Measurements from ENCODE around the gene CDCP2. TPM values are rescaled to one million over a fixed set of nuclear protein-coding genes. Genes with fewer than 3 reads are reported as not detected.

CDCP2 gene
- total RNA-seq, 1 experiment from 2014 or later: not detected

- ChIA-PET POLR2A (no interaction called here), CTCF (interaction anchor here (0.5 kb wide), 1 partner anchor 160 kb away, joined by 3 read pairs; no protein-coding TSS in a partner anchor)
- no peaks in the 10 kb centered on the region for H3K9me3 Mint-ChIP-seq
- DNase-seq (ENCODE audit: low spot score) (no peak), ATAC-seq (no peak)
- TF ChIP-seq, protein P1, sequence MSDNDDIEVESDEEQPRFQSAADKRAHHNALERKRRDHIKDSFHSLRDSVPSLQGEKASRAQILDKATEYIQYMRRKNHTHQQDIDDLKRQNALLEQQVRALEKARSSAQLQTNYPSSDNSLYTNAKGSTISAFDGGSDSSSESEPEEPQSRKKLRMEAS (CRISPR knock-in tag; IDR thresholded peaks at IDR 0.05): no peak
- TF ChIP-seq, protein P2, sequence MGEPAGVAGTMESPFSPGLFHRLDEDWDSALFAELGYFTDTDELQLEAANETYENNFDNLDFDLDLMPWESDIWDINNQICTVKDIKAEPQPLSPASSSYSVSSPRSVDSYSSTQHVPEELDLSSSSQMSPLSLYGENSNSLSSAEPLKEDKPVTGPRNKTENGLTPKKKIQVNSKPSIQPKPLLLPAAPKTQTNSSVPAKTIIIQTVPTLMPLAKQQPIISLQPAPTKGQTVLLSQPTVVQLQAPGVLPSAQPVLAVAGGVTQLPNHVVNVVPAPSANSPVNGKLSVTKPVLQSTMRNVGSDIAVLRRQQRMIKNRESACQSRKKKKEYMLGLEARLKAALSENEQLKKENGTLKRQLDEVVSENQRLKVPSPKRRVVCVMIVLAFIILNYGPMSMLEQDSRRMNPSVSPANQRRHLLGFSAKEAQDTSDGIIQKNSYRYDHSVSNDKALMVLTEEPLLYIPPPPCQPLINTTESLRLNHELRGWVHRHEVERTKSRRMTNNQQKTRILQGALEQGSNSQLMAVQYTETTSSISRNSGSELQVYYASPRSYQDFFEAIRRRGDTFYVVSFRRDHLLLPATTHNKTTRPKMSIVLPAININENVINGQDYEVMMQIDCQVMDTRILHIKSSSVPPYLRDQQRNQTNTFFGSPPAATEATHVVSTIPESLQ (CRISPR knock-in tag; IDR thresholded peaks at IDR 0.05): no peak
- TF ChIP-seq ZBTB43 (CRISPR knock-in tag; IDR thresholded peaks at IDR 0.05) (no peak), JAZF1 (CRISPR knock-in tag; IDR thresholded peaks at IDR 0.05) (no peak), PRDM15 (CRISPR knock-in tag; IDR thresholded peaks at IDR 0.05) (no peak), RORB (CRISPR knock-in tag; IDR thresholded peaks at IDR 0.05) (no peak), GABPB1 (CRISPR knock-in tag; IDR thresholded peaks at IDR 0.05) (no peak), CREB1 (CRISPR knock-in tag; IDR thresholded peaks at IDR 0.05) (no peak), ZNF232 (CRISPR knock-in tag; IDR thresholded peaks at IDR 0.05) (no peak)
- no peak overlapping the region for H3K27ac Mint-ChIP-seq
- no peaks in the 10 kb centered on the region for H3K36me3 Mint-ChIP-seq
- H3K27me3 Mint-ChIP-seq (ENCODE audit: low read depth): no peaks in the 10 kb centered on the region
- H3K4me3 Mint-ChIP-seq: no peak overlapping the region
- H3K4me1 Mint-ChIP-seq: peaks cover 13% of the 10 kb centered on the region
These were observed 1.8 kb downstream of the CDCP2 start for GRCh38 chr1:54151013-54151412.

DNA sequence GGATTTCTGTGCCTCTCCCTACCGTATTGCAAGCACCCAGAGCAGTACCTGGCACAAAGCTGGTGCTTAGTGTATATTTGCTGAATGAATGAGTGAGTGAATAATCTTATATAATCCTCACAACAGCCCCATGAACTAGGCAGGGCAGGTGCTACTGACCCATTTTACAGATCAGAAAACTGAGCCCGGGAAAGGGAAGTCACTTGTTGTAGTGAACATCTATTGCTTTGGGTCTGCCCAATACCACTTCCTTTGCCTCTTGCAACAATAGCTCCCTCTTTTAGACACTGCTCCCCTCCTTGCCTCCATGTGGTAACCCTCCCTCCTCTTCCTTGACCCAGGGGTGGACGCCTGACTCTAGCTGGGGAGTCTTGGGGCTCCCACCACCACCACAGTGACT is 3.1 kb downstream of the CDCP2 start:
- no peak overlapping the region for H3K27ac Mint-ChIP-seq
- H3K4me3 Mint-ChIP-seq: no peak overlapping the region
- no peak for DNase-seq (ENCODE audit: low spot score)
- TF ChIP-seq ZNF532 (CRISPR knock-in tag; IDR thresholded peaks at IDR 0.05; ENCODE audit: borderline replicate concordance) (no peak), FOXJ3 (CRISPR knock-in tag; IDR thresholded peaks at IDR 0.05; ENCODE audit: borderline replicate concordance) (no peak), NR1H2 (CRISPR knock-in tag; IDR thresholded peaks at IDR 0.05) (no peak), E2F1 (CRISPR knock-in tag; IDR thresholded peaks at IDR 0.05) (no peak), EMX1 (CRISPR knock-in tag; IDR thresholded peaks at IDR 0.05) (no peak), TP53 (CRISPR knock-in tag; IDR thresholded peaks at IDR 0.05) (no peak)
- H3K27me3 Mint-ChIP-seq (ENCODE audit: low read depth): no peaks in the 10 kb centered on the region
- H3K9me3 Mint-ChIP-seq: no peaks in the 10 kb centered on the region
- no peak for ATAC-seq
- peaks cover 13% of the 10 kb centered on the region for H3K4me1 Mint-ChIP-seq
- POLR2A ChIA-PET: no interaction called here
- H3K36me3 Mint-ChIP-seq: no peaks in the 10 kb centered on the region
- CTCF ChIA-PET: no interaction called here

Data from WTC11 (cell line).